Retinal pigment epithelial cell (primary cell): ENCODE data around the gene TOM1L2.

Experiments used
- DNase-seq: peaks from one replicate; pipeline ENCODE4 v3.0.0-alpha.2; 2010; ENCODE audit warnings: low read depth
- H3K4me3 ChIP-seq: 2 replicates; pipeline ENCODE4 v1.5.1; 2011; ENCODE audit warnings: mild to moderate bottlenecking, low read length, control low read depth, moderate library complexity
- TF ChIP-seq, protein P1 (sequence below): conservative IDR thresholded peaks from 2 replicates; pipeline ENCODE4 v1.5.1; 2011; ENCODE audit warnings: low read depth, low read length, control low read depth, inconsistent platforms

TOM1L2 gene

DNA sequence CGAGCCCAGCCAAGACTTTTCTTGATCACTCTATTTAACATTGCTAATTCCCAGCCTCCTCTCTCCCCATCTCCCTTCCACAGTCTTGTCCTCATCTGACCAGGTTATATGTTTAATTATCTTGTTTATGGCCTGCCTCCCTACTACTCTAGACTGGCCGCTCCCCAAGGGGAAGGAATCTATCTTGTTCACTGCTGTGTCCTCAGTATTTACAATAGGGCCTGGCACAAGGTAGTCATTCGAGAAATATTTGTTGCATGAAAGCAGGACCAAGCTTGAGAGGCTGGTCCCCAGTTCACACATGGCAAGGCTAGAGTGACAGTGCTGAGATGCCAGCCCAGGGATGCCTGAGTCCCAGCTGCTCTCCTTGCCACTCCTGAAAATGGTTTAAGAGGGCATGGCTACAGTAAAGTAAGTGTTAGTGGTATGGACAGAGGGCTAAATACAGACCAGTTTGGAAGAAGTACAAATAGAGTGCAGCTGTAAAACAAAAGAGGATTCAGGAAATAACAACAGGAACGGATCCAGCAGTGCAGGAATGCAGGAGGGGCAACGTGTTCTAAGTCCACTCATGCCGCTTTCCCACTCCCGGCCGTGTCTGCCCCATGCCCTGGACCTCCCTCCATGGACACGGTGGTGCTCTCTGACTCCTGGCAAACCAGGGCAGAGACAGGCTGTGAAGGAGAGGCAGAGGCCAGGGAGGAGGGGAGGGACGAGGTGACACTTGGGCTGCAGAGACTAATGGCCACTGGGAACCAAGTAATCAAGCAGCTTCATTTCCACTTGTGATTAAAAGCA lies 65.6 kb downstream of the TOM1L2 start:
- TF ChIP-seq, protein P1, sequence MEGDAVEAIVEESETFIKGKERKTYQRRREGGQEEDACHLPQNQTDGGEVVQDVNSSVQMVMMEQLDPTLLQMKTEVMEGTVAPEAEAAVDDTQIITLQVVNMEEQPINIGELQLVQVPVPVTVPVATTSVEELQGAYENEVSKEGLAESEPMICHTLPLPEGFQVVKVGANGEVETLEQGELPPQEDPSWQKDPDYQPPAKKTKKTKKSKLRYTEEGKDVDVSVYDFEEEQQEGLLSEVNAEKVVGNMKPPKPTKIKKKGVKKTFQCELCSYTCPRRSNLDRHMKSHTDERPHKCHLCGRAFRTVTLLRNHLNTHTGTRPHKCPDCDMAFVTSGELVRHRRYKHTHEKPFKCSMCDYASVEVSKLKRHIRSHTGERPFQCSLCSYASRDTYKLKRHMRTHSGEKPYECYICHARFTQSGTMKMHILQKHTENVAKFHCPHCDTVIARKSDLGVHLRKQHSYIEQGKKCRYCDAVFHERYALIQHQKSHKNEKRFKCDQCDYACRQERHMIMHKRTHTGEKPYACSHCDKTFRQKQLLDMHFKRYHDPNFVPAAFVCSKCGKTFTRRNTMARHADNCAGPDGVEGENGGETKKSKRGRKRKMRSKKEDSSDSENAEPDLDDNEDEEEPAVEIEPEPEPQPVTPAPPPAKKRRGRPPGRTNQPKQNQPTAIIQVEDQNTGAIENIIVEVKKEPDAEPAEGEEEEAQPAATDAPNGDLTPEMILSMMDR: no peak
- DNase-seq: no peak
- H3K4me3 ChIP-seq: no peak overlapping the region

DNA sequence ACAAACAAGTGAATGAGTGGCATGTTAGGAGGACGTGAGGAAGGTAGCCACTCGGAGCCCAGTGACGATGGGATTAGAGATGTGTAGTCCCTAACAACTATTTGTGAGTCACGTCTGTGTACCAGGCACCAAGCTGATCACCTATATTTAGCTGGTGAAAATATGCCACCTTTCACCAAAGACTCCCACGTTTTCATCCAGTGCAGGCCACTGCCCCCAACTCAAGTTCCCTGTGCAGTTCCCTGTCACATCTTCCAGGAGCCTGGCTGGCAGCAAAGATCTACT lies 67.2 kb downstream of the TOM1L2 start:
- TF ChIP-seq, protein P1: no peak

DNA sequence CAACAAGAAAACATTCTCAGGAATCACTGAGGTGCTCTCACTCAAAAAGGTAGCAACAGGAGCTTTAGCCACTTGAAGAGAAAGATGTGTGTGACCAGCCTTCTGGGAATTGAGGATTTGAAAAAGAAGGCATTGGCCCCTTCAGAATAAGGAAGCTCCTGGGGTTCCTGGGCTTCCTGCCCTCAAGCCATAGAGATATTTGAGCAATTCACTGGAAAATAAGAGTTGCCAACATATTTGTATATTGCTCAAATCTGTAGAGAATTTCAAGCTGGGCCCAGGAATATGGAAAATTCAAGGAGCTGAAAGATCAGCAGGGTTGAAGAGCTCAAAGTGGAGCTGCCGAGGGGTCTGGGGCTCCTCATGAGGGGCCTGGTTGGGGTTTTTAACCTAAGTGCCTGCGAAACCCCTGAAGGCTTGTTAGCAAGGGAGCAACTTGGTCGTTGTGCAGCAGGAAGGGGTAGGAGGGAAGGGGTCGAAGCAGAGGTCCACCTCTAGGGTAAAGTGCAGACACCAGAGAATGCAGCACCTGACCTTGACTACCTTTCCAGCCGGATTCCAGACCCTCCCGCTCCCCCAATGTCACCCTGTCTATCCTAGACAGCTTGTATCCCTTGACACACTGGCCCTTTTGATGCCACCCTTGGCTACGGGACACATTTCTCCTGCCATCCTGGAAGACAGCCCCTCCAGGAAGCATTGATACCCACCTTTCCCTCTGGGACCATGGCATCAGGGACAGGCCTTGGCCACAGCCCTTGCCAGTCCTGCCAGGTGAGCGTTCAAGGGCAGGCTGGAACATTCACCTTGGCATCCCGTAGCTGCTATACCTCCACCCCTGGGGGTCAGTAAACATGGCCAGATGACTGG lies 67.8 kb downstream of the TOM1L2 start:
- no peak for DNase-seq
- no peak overlapping the region for H3K4me3 ChIP-seq
- TF ChIP-seq, protein P1: no peak

More for the DNA sequence above, 67.2 kb downstream of the TOM1L2 start:
- no peak overlapping the region for H3K4me3 ChIP-seq
- peak; percentile 91 for DNase-seq

DNA sequence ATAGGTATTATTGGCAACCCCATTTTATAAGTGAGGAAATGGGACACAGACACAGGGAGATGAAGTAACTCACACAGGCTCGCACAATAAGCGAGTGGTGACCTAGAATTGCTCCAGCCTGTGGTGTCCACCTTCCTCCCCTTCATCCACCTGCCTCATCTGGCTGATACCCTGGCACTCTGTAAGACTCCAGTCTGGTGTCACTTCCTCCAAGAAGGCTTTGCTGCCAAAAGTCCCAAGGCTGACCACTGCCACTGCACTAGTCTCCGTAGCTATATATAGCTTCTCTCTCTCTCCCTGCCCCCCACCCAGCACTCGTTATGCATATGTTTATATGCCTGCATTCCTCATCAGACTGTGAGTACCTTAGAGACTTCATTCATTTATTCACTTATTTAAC lies 69.3 kb downstream of the TOM1L2 start:
- TF ChIP-seq, protein P1: no peak
- DNase-seq: no peak
- no peak overlapping the region for H3K4me3 ChIP-seq

DNA sequence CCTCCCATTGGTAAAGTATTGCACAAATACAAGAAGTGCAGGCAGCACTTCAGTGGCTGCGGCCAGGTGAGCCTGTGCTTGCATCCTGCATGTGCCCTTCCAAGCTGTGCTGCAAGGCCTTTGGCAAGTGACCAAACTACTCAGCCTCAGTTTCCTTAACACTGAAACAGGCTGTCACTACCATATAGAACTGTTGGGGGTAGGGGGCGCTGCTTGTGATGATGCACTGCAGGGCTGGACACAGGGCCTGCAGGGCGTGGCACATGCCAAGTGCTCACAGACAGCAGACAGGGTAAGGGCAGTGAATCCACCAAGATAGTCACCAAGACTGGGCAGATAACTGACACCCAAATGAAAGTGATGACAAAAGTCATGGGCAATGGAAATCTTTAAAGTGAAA lies 69.8 kb downstream of the TOM1L2 start:
- TF ChIP-seq, protein P1: peak; percentile 18
- no peak for DNase-seq
- no peak overlapping the region for H3K4me3 ChIP-seq

DNA sequence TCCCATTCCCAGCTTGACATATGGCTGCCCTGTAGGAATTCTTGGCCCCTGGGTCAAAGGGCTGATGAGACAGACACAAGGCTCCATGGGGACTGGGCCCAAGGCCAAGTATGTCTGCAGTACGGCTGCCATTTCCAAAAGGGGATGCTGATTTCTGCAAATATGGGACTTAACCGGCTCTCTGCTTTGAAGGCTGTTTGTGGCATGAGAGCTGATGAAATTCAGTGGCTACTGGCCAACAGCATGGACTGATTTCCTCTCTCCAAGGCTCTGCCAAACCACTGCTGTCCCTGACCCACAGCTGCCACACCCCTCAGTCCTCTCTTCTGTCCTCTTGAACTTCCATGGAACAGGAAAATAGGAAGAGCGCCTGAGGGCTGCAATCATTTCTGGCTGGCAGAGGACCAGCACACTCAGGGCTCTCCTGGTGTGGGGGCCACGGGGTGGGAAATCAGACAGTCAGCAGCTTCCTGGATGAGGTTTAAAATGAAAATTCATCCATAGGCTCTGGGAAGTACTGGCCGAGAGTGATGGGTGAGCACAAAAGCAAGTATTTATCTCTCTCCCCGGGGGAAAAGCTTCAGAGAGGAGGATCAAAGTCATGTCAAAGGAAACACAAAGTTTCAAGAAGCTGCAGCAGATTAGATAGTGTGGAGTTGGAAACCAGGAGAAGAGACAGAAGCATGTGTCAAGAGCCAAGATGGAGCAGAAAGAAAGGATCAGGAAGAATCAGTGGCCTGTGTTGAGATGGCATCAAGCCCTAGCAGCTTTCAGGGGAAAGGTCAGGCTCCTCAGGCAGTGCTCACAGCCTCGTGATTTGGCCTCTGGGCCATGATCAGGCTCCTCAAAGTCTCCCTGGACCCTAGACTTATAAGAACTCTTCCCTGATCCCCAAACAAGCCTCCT lies 71.3 kb downstream of the TOM1L2 start:
- TF ChIP-seq, protein P1: no peak
- no peak overlapping the region for H3K4me3 ChIP-seq
- peak; percentile 77 for DNase-seq
